ENCODE data around the gene PYGB. TPM values are rescaled to one million over a fixed set of nuclear protein-coding genes. Genes with fewer than 3 reads are reported as not detected.

PYGB gene
- total RNA-seq, 1 donor from 2014 or later: 37.9 TPM

DNA sequence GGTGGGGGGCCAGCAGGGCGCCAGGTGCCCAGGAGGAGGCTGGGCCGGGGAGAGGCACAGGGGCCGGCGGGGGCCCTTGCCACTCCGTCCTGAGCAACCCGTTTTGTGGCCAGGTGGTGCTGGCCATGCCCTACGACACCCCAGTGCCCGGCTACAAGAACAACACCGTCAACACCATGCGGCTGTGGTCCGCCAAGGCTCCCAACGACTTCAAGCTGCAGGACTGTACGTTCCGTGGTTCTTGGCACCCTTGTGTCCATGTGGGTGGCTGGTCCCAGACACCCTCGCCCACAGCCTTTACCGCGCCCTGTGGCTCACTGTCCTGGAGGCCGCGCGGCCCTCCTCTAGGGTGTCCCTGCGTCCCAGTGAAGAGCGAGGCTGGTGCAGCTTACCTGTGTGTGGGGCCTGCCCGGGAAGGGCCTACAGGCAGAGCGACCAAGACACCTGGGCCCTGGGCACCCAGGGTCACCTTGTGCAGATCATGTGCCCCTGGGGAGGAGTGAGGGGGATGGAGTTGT, 28.7 kb downstream of the PYGB start:
- ATAC-seq: no peak

DNA sequence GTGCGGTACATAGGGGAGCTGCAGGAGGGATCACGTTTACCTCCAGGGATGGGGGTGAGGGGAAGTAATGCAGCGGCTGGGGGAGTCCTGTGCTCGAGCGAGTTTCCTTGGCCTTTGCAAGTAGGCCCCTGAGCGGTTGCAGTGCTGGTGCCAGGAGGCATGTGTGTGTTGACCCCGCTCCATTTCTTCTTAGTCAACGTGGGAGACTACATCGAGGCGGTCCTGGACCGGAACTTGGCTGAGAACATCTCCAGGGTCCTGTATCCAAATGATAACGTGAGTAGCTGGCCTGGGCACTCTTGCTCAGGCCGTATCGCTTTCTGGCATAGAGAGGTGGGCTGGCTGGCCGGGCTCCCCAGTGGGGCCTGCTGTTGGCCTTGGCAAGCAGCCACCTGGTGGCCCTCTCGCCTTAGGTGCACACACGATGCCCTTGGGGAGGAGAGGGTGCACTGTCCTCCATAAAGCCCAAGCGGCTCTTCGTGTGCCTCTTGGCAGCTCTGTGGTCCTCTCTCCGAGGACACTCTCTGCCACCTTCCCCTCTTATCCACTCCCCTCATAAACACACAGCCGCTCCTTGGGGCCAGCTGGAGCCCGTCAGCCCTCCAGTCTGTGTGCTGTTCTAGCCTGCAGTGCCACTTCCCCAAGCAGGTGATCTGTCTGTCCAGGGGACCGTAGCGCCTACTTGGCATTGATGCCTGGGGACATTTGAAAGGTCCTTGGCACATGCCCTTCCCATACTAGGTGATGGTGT, 29.3 kb downstream of the PYGB start:
- DNase-seq (ENCODE audit: low spot score) (peak; percentile 45), ATAC-seq (no peak)
- intact Hi-C loops (cut with DNase I): no loop called here

More for the DNA sequence above, 28.7 kb downstream of the PYGB start:
- intact Hi-C loops (cut with DNase I): no loop called here
- peak; percentile 46 for DNase-seq (ENCODE audit: low spot score)

- intact Hi-C loops (cut with DNase I): no loop called here
- no peak for ATAC-seq
- DNase-seq (ENCODE audit: low spot score): peak; percentile 52
Measured at GRCh38 chr20:25277941-25278521, 30.1 kb downstream of the PYGB start.

GRCh38 chr20:25278636-25279361, 30.9 kb downstream of the PYGB start:
- peak; percentile 54 for DNase-seq (ENCODE audit: low spot score)

GRCh38 chr20:25279403-25279802, 31.5 kb downstream of the PYGB start:
- DNase-seq (ENCODE audit: low spot score): no peak
- ATAC-seq: no peak
- intact Hi-C loops (cut with DNase I): no loop called here

More at GRCh38 chr20:25278636-25279361, 30.9 kb downstream of the PYGB start:
- ATAC-seq: no peak
- intact Hi-C loops (cut with DNase I): no loop called here

DNA sequence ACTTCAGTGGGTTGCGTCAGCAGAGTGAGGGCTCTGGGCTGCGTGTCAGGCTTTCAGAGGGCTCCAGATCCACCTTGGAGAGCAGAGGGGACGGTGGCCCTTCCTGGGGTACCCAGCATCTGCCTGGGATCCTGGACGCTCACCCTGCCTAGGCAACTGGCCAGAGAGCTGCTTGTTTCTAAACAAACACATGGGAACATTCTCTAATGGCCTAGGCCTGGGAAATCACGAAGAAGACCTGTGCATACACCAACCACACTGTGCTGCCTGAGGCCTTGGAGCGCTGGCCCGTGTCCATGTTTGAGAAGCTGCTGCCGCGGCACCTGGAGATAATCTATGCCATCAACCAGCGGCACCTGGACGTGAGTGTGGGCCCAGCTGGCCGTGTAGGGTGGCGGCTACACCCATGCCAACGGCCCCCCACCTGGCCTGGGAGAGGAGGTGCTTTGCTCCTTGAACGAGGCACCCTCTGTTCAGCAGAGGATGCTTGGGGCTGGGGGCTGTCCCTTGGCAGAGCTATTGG, 32.2 kb downstream of the PYGB start:
- intact Hi-C loops (cut with DNase I): no loop called here
- ATAC-seq (no peak), DNase-seq (ENCODE audit: low spot score) (peak; percentile 54)

- intact Hi-C loops (cut with DNase I): no loop called here
- DNase-seq (ENCODE audit: low spot score): peak; percentile 45
- ATAC-seq: no peak
Measured at GRCh38 chr20:25280574-25281535, 33.0 kb downstream of the PYGB start.

- DNase-seq (ENCODE audit: low spot score) (peak; percentile 50), ATAC-seq (no peak)
- intact Hi-C loops (cut with DNase I): no loop called here
Measured at GRCh38 chr20:25281541-25281991, 33.7 kb downstream of the PYGB start.

- ATAC-seq (no peak), DNase-seq (ENCODE audit: low spot score) (peak; percentile 51)
- intact Hi-C loops (cut with DNase I): no loop called here
Measured at GRCh38 chr20:25282034-25282781, 34.3 kb downstream of the PYGB start.

DNA sequence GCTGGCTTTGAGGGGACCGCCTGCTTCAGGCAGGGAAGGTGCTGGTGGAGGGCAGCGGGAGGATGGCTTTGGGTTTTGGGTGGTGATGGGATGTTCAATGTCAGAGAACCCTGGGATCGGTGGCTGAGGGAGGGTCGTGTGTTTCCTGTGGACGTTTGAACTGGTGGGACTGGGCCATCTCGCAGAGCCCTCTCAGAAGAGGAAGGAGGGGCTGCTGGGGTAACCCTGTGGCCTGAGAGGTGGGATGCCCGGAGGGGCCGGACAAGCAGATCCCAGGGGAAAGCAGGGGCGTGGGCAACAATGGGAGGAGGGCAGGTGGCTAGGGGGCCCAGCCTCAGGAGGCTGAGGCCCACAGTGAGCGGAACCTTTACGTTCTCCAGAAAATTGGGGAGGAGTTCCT, 34.9 kb downstream of the PYGB start:
- ATAC-seq (no peak), DNase-seq (ENCODE audit: low spot score) (peak; percentile 49)
- intact Hi-C loops (cut with DNase I): no loop called here

- intact Hi-C loops (cut with DNase I): no loop called here
- DNase-seq (ENCODE audit: low spot score): peak; percentile 40
- no peak for ATAC-seq
Measured at GRCh38 chr20:25283221-25283951, 35.5 kb downstream of the PYGB start.

DNA sequence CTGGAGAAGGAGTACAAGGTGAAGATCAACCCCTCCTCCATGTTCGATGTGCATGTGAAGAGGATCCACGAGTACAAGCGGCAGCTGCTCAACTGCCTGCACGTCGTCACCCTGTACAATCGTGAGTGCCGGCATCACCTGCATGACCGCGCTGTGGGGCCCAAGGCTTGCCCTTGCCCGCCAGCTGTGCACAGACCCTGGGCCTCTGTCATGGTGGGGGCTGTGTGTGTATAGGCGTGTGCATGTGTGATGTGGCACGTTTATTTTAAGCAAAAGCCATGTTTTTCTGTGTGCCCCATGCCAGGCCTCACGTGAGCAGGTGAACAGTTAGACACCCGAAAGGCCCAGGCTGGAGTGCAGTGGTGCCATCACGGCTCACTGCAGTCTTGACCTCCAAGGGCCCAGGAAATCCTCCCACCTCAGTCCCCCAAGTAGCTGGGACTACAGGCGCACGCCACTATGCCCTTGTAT, 36.3 kb downstream of the PYGB start:
- intact Hi-C loops (cut with DNase I): no loop called here
- DNase-seq (ENCODE audit: low spot score): peak; percentile 50
- no peak for ATAC-seq

DNA sequence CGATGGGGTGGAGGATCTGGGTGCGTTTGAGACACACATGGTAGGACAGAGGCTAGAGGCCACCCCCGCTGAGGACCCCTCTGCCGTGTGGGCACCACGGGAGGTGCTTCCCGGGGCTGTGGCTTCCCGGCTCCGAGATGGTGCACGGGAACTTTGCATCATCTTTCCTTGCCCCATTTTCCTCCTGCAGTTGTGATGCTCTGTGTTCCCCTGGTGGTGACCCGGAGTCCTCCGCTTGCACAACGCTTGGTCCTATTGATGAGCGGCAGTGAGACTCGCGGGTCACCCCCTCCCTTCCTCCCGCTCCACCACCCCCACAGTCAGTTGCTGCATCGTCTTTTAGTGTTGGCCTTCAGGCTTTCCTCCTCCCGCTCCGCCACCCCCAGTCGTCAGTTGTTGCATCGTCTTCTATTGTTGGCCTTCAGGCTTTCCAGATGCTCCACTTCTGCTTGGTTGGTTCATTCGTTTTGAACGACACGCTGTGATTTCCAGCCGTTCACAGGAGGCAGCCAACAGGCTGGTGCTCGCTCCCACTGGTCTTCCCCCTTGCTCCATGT, 37.3 kb downstream of the PYGB start:
- intact Hi-C loops (cut with DNase I): no loop called here
- DNase-seq (ENCODE audit: low spot score) (peak; percentile 54), ATAC-seq (no peak)

GRCh38 chr20:25285856-25286798, 38.2 kb downstream of the PYGB start:
- DNase-seq (ENCODE audit: low spot score) (peak; percentile 50), ATAC-seq (no peak)
- intact Hi-C loops (cut with DNase I): no loop called here

GRCh38 chr20:25286917-25287316, 39.0 kb downstream of the PYGB start:
- DNase-seq (ENCODE audit: low spot score) (peak; percentile 37), ATAC-seq (no peak)
- intact Hi-C loops (cut with DNase I): no loop called here

Data from sciatic nerve (tissue), 2 donors.